CD4-positive, alpha-beta T cell treated with Interleukin-4 for 1 hour (primary cell): ENCODE results near the gene PPP1R3C.
A peak's percentile ranks its signal among the peaks of the same experiment; 100 is the strongest.

Experiments
- DNase-seq, 2 donors: peaks; one replicate each; pipeline ENCODE4 v3.0.0-alpha.2; 2020 to 2022

PPP1R3C gene

GRCh38 chr10:91632671-91633550 is at the start of gene PPP1R3C:
Gene PPP1R3C (minus strand): TSS chr10:91633071. CDS start chr10:91632969, 102 bp downstream.
- DNase-seq = peak in 1 of 2 donors; percentile 30

- no peak for DNase-seq
Observed at GRCh38 chr10:91681361-91682276, 48.7 kb upstream of the PPP1R3C start.

- DNase-seq = no peak
Observed at GRCh38 chr10:91680487-91680886, 47.6 kb upstream of the PPP1R3C start.

- no peak for DNase-seq
Observed at GRCh38 chr10:91679296-91679695, 46.4 kb upstream of the PPP1R3C start.

- DNase-seq = no peak
Observed at GRCh38 chr10:91677911-91678310, 45.0 kb upstream of the PPP1R3C start.

- DNase-seq = no peak
Observed at GRCh38 chr10:91672021-91672608, 39.2 kb upstream of the PPP1R3C start.

- DNase-seq = no peak
Observed at GRCh38 chr10:91668913-91669312, 36.0 kb upstream of the PPP1R3C start.

- no peak for DNase-seq
Observed at GRCh38 chr10:91665842-91666241, 33.0 kb upstream of the PPP1R3C start.

- DNase-seq = no peak
Observed at GRCh38 chr10:91664426-91664825, 31.6 kb upstream of the PPP1R3C start.

- no peak for DNase-seq
Observed at GRCh38 chr10:91662993-91663392, 30.1 kb upstream of the PPP1R3C start.

- DNase-seq = no peak
Observed at GRCh38 chr10:91653219-91653870, 20.5 kb upstream of the PPP1R3C start.

- no peak for DNase-seq
Observed at GRCh38 chr10:91652364-91652763, 19.5 kb upstream of the PPP1R3C start.

- no peak for DNase-seq
Observed at GRCh38 chr10:91643700-91644099, 10.8 kb upstream of the PPP1R3C start.

- no peak for DNase-seq
Observed at GRCh38 chr10:91642831-91643692, 10.2 kb upstream of the PPP1R3C start.

GRCh38 chr10:91636892-91637291 is 4.0 kb upstream of the PPP1R3C start:
- DNase-seq = no peak

GRCh38 chr10:91635401-91636400 is 2.8 kb upstream of the PPP1R3C start:
- peak; percentile 20 to 59 for DNase-seq

GRCh38 chr10:91634898-91635297 is 2.0 kb upstream of the PPP1R3C start:
- no peak for DNase-seq

- no peak for DNase-seq
Observed at GRCh38 chr10:91634246-91634645, 1.4 kb upstream of the PPP1R3C start.

GRCh38 chr10:91630625-91631024 is 2.2 kb downstream of the PPP1R3C start:
- no peak for DNase-seq
